K562 (cell line): Measurements from ENCODE around the gene PIGB. TPM values are rescaled to one million over a fixed set of nuclear protein-coding genes. Genes with fewer than 3 reads are reported as not detected.

Experiments used
- CHAMP1 ChIP-seq: fragments of 450-650 bp; IDR thresholded peaks from 2 replicates; pipeline ENCODE4 v1.6.1; 2016; ENCODE audit warnings: mild to moderate bottlenecking
- CLOCK ChIP-seq: fragments of 250-450 bp; sonication (Bioruptor Pico); IDR thresholded peaks from 2 replicates; pipeline ENCODE4 v1.4.0; 2020; ENCODE audit warnings: mild to moderate bottlenecking, moderate library complexity, borderline replicate concordance
- ELF2 ChIP-seq: fragments of 250-450 bp; sonication (Bioruptor Pico); IDR thresholded peaks from 2 replicates; pipeline ENCODE4 v1.5.0; 2021; ENCODE audit warnings: mild to moderate bottlenecking
- ETV5 ChIP-seq: sonication (generic); formaldehyde crosslinking; IDR thresholded peaks from 2 replicates; pipeline ENCODE4 v1.4.0; 2020; ENCODE audit warnings: low read depth, mild to moderate bottlenecking, missing genetic modification reagents
- ILF3 ChIP-seq: fragments of 450-650 bp; IDR thresholded peaks from 2 replicates; pipeline ENCODE4 v1.6.1; 2018; ENCODE audit warnings: antibody characterized with exemption, mild to moderate bottlenecking, moderate library complexity, borderline replicate concordance
- MCM7 ChIP-seq, 2 experiments: fragments of 450-650 bp; IDR thresholded peaks; 2 replicates each; pipeline ENCODE4 v1.6.1; 2016 to 2018
- MXI1 ChIP-seq: IDR thresholded peaks from 2 replicates; pipeline ENCODE4 v1.6.1; 2011; ENCODE audit warnings: low read depth, mild to moderate bottlenecking, improper control_type of control experiment, low read length
- NFE2 ChIP-seq: IDR thresholded peaks from 2 replicates; pipeline ENCODE4 v1.6.1; 2014; ENCODE audit warnings: antibody characterized with exemption, low read depth
- PBX2 ChIP-seq, 2 experiments: IDR thresholded peaks in 1 of 2; conservative IDR thresholded peaks in 1 of 2; 2 replicates each; pipeline ENCODE4 v1.6.1; 2016; ENCODE audit warnings: low read depth in 2 of 2, mild to moderate bottlenecking in 1 of 2, missing compliant biosample characterization in 1 of 2, missing genetic modification characterization in 1 of 2, moderate library complexity in 1 of 2
- PHF20 ChIP-seq: fragments of 450-650 bp; IDR thresholded peaks from 2 replicates; pipeline ENCODE4 v1.6.1; 2018; ENCODE audit not compliant: partially characterized antibody
- PURB ChIP-seq: sonication (generic); formaldehyde crosslinking; IDR thresholded peaks from 2 replicates; pipeline ENCODE4 v1.9.0; 2021; ENCODE audit warnings: low read depth, mild to moderate bottlenecking, missing genetic modification reagents
- RBM34 ChIP-seq: fragments of 200-400 bp; formaldehyde crosslinking; IDR thresholded peaks from 2 replicates; pipeline ENCODE4 v1.6.1; 2018; ENCODE audit warnings: low read length, borderline replicate concordance; ENCODE audit not compliant: insufficient read depth
- TCF15 ChIP-seq: fragments of 250-450 bp; sonication (Bioruptor Pico); IDR thresholded peaks from 2 replicates; pipeline ENCODE4 v1.8.0; 2022; ENCODE audit warnings: moderate library complexity, mild to moderate bottlenecking, inconsistent platforms
- ZNF592 ChIP-seq: fragments of 450-650 bp; IDR thresholded peaks from 2 replicates; pipeline ENCODE4 v1.6.1; 2017; ENCODE audit warnings: antibody characterized with exemption, mild to moderate bottlenecking
- polyA plus RNA-seq, 8 experiments: library from polyadenylated mRNA; depleted of rRNA in 4 of 8; stranded (reverse) in 5 of 8; unstranded in 3 of 8; fragments of >200 nt; fragmentation: Nextera tagmentation in 2 of 8; fragmentation: Illumina TruSeq in 1 of 8; extraction: Ambion mirVana in 2 of 8; extraction: Trizol in 1 of 8; gene quantifications; 2 replicates each; pipeline versions ENCODE4 v1.2.1 to v1.2.3, GENCODE V29; 2011 to 2014; ENCODE audit warnings: inconsistent platforms in 1 of 8, missing spikeins in 1 of 8
- total RNA-seq, 7 experiments: library from RNA; depleted of rRNA in 6 of 7; stranded (reverse); fragments of >200 nt in 6 of 7; fragmentation: Illumina TruSeq in 2 of 7; extraction: Trizol in 2 of 7; gene quantifications; 2 replicates each; pipeline versions ENCODE4 v1.2.1 to v1.2.3, GENCODE V29; 2011 to 2021; ENCODE audit warnings: low replicate concordance in 1 of 7

Gene PIGB
- total and polyA plus RNA-seq, 9 of the 15 experiments (the other 6 are each of a cell fraction or from before 2014, with no cell fraction given): 9.9 to 32.3 (median 18.2) TPM

GRCh38 chr15:55319537-55320237, 665 bp downstream of the PIGB start (continued):
- no peak for TF ChIP-seq ETV5 (CRISPR knock-in tag)
- peak; percentile 37 for TF ChIP-seq PHF20
- no peak for TF ChIP-seq ILF3
- TF ChIP-seq CHAMP1: 0 out of 2 replicates have a peak, but pooled peaks have one; percentile 73
- no peak for TF ChIP-seq ZNF592
- no peak for TF ChIP-seq ELF2
- TF ChIP-seq RBM34: no peak
- TF ChIP-seq NFE2: no peak
- no peak for TF ChIP-seq MCM7 (IDR thresholded peaks at IDR 0.05)
- no peak for TF ChIP-seq CLOCK
- no peak for TF ChIP-seq TCF15 (CRISPR knock-in tag)
- TF ChIP-seq PURB (CRISPR knock-in tag): no peak
- TF ChIP-seq MXI1: no peak
- no peak for TF ChIP-seq PBX2 (CRISPR knock-in tag; IDR thresholded peaks at IDR 0.05; ENCODE audit: low read depth)
- no peak for TF ChIP-seq PBX2 (tag; conservative IDR thresholded peaks at IDR 0.05; ENCODE audit: low read depth)
